K562 (cell line): Measurements from ENCODE around the gene ZNF831. TPM values are rescaled to one million over a fixed set of nuclear protein-coding genes. Genes with fewer than 3 reads are reported as not detected.

ENCODE experiments used
- ATAC-seq: fragments of 200-7000 bp; cut with Tn5 transposase; 3 replicates; pipeline ENCODE4 v1.9.1; 2020; ENCODE audit warnings: moderate library complexity
- BruUV-seq: library from RNA; stranded (reverse); fragments of 400-500 nt; replicated peaks from 2 replicates; lab custom pipeline; 2021; lab: Mats Ljungman, UMichigan
- CTCF ChIA-PET: fragments of 300-600 bp; formaldehyde crosslinking; extraction: SDS; loops from one replicate; lab custom pipeline; 2021; ENCODE audit warnings: low intra/inter-chr PET ratio; lab: Yijun Ruan, JAX
- POLR2A ChIA-PET: fragments of 300-600, 350-650 bp; sonication (Branson Sonifier 250); formaldehyde crosslinking; extraction: SDS; loops from one replicate; lab custom pipeline; 2021; ENCODE audit warnings: antibody characterized with exemption, inconsistent platforms; lab: Yijun Ruan, JAX
- DNase-seq, 4 experiments: peaks; one replicate each; pipeline versions ENCODE4 v3.0.0 to v3.0.0-alpha.2; 2011 to 2018; ENCODE audit warnings: low spot score in 3 of 4, mixed read lengths in 3 of 4; ENCODE audit errors: extremely low read depth in 1 of 4
- FAIRE-seq: peaks from 2 replicates; lab custom pipeline; 2011; peaks lifted over from hg19 to GRCh38; lab: Jason Lieb, UNC
- H2AFZ ChIP-seq: 2 replicates; pipeline ENCODE4 v1.6.0; 2011; ENCODE audit warnings: low read depth, low read length, control low read depth, inconsistent platforms
- H3K27ac ChIP-seq: fragments of 200-600 bp; 3 replicates; pipeline ENCODE4 v1.8.0; 2011; ENCODE audit warnings: low read depth, mild to moderate bottlenecking, control low read depth, inconsistent platforms, low read length, moderate library complexity, mixed read lengths; ENCODE audit errors: extremely low read depth
- H3K27me3 ChIP-seq, 2 experiments: fragments of 300-600 bp in 1 of 2; 2 replicates in 1 of 2; 3 replicates in 1 of 2; pipeline versions ENCODE4 v1.6.0 to v1.8.0; 2011; ENCODE audit warnings: inconsistent platforms in 2 of 2, low read length in 2 of 2, mild to moderate bottlenecking in 1 of 2, mixed read lengths in 1 of 2, moderate library complexity in 1 of 2; ENCODE audit not compliant: control insufficient read depth in 2 of 2, insufficient read depth in 2 of 2
- H3K36me3 ChIP-seq: fragments of 300-600 bp; 3 replicates; pipeline ENCODE4 v1.8.0; 2011; ENCODE audit warnings: mild to moderate bottlenecking, low read length, inconsistent platforms; ENCODE audit not compliant: control insufficient read depth, insufficient read depth
- H3K4me1 ChIP-seq, 2 experiments: fragments of 200-600 bp in 1 of 2; replicated peaks in 1 of 2; 2 replicates in 1 of 2; 3 replicates in 1 of 2; pipeline versions ENCODE4 v1.5.1 to v1.8.0; 2011; ENCODE audit warnings: inconsistent platforms in 2 of 2, low read length in 2 of 2, mild to moderate bottlenecking in 1 of 2, mixed read lengths in 1 of 2, moderate library complexity in 1 of 2; ENCODE audit not compliant: control insufficient read depth in 2 of 2, insufficient read depth in 2 of 2
- H3K4me2 ChIP-seq: 2 replicates; pipeline ENCODE4 v1.6.1; 2011; ENCODE audit warnings: low read length, control low read depth, inconsistent platforms, mixed read lengths; ENCODE audit not compliant: insufficient read depth
- H3K4me3 ChIP-seq: fragments of 200-600 bp; sonication (generic), shearing (Covaris generic); 2 replicates; pipeline ENCODE4 v1.5.1; 2016; ENCODE audit warnings: control low read depth, inconsistent platforms
- H3K79me2 ChIP-seq: fragments of 200-600 bp; 3 replicates; pipeline ENCODE4 v1.8.0; 2011; ENCODE audit warnings: low read length, inconsistent platforms; ENCODE audit not compliant: control insufficient read depth, insufficient read depth
- H3K9ac ChIP-seq, 2 experiments: 2 replicates each; pipeline versions ENCODE4 v1.6.0 to v1.6.1; 2011; ENCODE audit warnings: low read depth in 2 of 2, low read length in 2 of 2, control low read depth in 1 of 2, inconsistent platforms in 1 of 2, mild to moderate bottlenecking in 1 of 2, mixed read lengths in 1 of 2; ENCODE audit not compliant: insufficient read depth in 1 of 2
- H3K9me1 ChIP-seq: one replicate; pipeline ENCODE4 v1.6.0; 2011; ENCODE audit warnings: inconsistent platforms, mild to moderate bottlenecking, low read length, moderate library complexity; ENCODE audit not compliant: control insufficient read depth, insufficient read depth
- H3K9me3 ChIP-seq: replicated peaks from 2 replicates; pipeline ENCODE4 v1.5.1; 2011; ENCODE audit warnings: low read depth, low read length, inconsistent platforms; ENCODE audit not compliant: control insufficient read depth, insufficient read depth
- H4K20me1 ChIP-seq: replicated peaks from 2 replicates; pipeline ENCODE4 v1.6.1; 2011; ENCODE audit warnings: low read length, inconsistent platforms, mixed read lengths; ENCODE audit not compliant: control insufficient read depth, insufficient read depth
- ATF6 ChIP-seq: sonication (generic); formaldehyde crosslinking; IDR thresholded peaks from 2 replicates; pipeline ENCODE4 v1.4.0; 2020; ENCODE audit warnings: mild to moderate bottlenecking, missing genetic modification reagents
- CHD4 ChIP-seq: fragments of 200-600 bp; sonication (generic); IDR thresholded peaks from 3 replicates; pipeline ENCODE4 v1.6.1; 2012; ENCODE audit warnings: low read depth, mild to moderate bottlenecking, mixed read lengths, low read length, inconsistent platforms; ENCODE audit not compliant: insufficient read depth, insufficient replicate concordance, poor library complexity, severe bottlenecking
- E2F3 ChIP-seq: fragments of 250-450 bp; sonication (Bioruptor Pico); IDR thresholded peaks from 2 replicates; pipeline ENCODE4 v1.4.0; 2020; ENCODE audit warnings: mild to moderate bottlenecking
- GATA2 ChIP-seq: sonication (generic); formaldehyde crosslinking; IDR thresholded peaks from 2 replicates; pipeline ENCODE4 v1.4.0; 2020; ENCODE audit warnings: mild to moderate bottlenecking, missing genetic modification reagents
- IRF9 ChIP-seq: fragments of 450-650 bp; IDR thresholded peaks from 2 replicates; pipeline ENCODE4 v1.6.1; 2016; ENCODE audit warnings: missing biosample characterization, missing genetic modification characterization
- NFATC3 ChIP-seq: fragments of 450-650 bp; IDR thresholded peaks from 2 replicates; pipeline ENCODE4 v1.6.1; 2017; ENCODE audit warnings: mild to moderate bottlenecking
- PATZ1 ChIP-seq: fragments of 250-450 bp; sonication (Bioruptor Pico); IDR thresholded peaks from 2 replicates; pipeline ENCODE4 v1.5.0; 2020; ENCODE audit warnings: mild to moderate bottlenecking, borderline replicate concordance
- POLR2AphosphoS5 ChIP-seq: IDR thresholded peaks from 2 replicates; pipeline ENCODE4 v1.6.1; 2011; ENCODE audit warnings: mild to moderate bottlenecking, low read depth, low read length, moderate library complexity; ENCODE audit not compliant: control insufficient read depth, insufficient read depth
- TRIM24 ChIP-seq, 2 experiments: fragments of 450-650 bp; IDR thresholded peaks; 2 replicates each; pipeline ENCODE4 v1.6.1; 2016
- VEZF1 ChIP-seq: fragments of 200-800 bp; sonication (Bioruptor generic); IDR thresholded peaks from 2 replicates; pipeline ENCODE4 v1.6.1; 2017; ENCODE audit warnings: missing genetic modification characterization, missing compliant biosample characterization
- WHSC1 ChIP-seq: IDR thresholded peaks from one replicate; pipeline ENCODE4 v1.6.1; 2012; ENCODE audit warnings: low read length, control low read depth, inconsistent platforms
- WGBS: fragments of 100-300 bp; shearing (Covaris generic); methylation state at CpG from one replicate; pipeline ENCODE4 v1.1.6; 2016; ENCODE audit warnings: low coverage, mixed read lengths; ENCODE audit not compliant: insufficient coverage; ENCODE audit errors: missing lambda C conversion rate; 5-methylcytosine and 5-hydroxymethylcytosine counted together
- in situ Hi-C: fragments of 300-500 bp; cut with MboI; formaldehyde crosslinking; loops from 4 replicates; pipeline ENCODE4 v1.15.0; 2018; ENCODE audit warnings: inconsistent platforms, mixed read lengths
- intact Hi-C: fragments of 100-400 bp; cut with micrococcal nuclease; formaldehyde crosslinking; loops from 2 replicates; pipeline ENCODE4 v1.14.2; 2022
- polyA plus RNA-seq, 8 experiments: library from polyadenylated mRNA; depleted of rRNA in 4 of 8; stranded (reverse) in 5 of 8; unstranded in 3 of 8; fragments of >200 nt; fragmentation: Nextera tagmentation in 2 of 8; fragmentation: Illumina TruSeq in 1 of 8; extraction: Ambion mirVana in 2 of 8; extraction: Trizol in 1 of 8; gene quantifications; 2 replicates each; pipeline versions ENCODE4 v1.2.1 to v1.2.3, GENCODE V29; 2011 to 2014; ENCODE audit warnings: inconsistent platforms in 1 of 8, missing spikeins in 1 of 8
- total RNA-seq, 7 experiments: library from RNA; depleted of rRNA in 6 of 7; stranded (reverse); fragments of >200 nt in 6 of 7; fragmentation: Illumina TruSeq in 2 of 7; extraction: Trizol in 2 of 7; gene quantifications; 2 replicates each; pipeline versions ENCODE4 v1.2.1 to v1.2.3, GENCODE V29; 2011 to 2021; ENCODE audit warnings: low replicate concordance in 1 of 7

ZNF831 gene
- total and polyA plus RNA-seq, 9 of the 15 experiments (the other 6 are each of a cell fraction or from before 2014, with no cell fraction given) = not detected

- TF ChIP-seq CHD4 = no peak
- no peak for TF ChIP-seq NFATC3
- no peak for TF ChIP-seq ATF6
- TF ChIP-seq GATA2 (CRISPR knock-in tag) = no peak
These were observed 55.6 kb downstream of the ZNF831 start (continued) for GRCh38 chr20:59219211-59219610.

GRCh38 chr20:59220161-59220560 is 56.5 kb downstream of the ZNF831 start:
- intact Hi-C loops = loop anchor here (5.0 kb wide), 1 partner anchor 187 kb away; no protein-coding TSS in a partner anchor
- 1% methylated on average over 5 of the region's 5 CpGs for WGBS
- CTCF ChIA-PET = interaction anchor here (5.1 kb wide), 1 partner anchor 351 kb away, joined by 59 read pairs; no protein-coding TSS in a partner anchor
- Histone ChIP-seq H3K27me3 (peaks cover 29 to 40% of the 10 kb centered on the region in 2 experiments), H3K9me1 (no peaks in the 10 kb centered on the region), H3K27ac (no peak overlapping the region), H3K4me2 (no peak overlapping the region), H3K9me3 (no peaks in the 10 kb centered on the region), H4K20me1 (peaks cover 5% of the 10 kb centered on the region; the same call in 1 of the 2 replicates), H3K36me3 (no peaks in the 10 kb centered on the region), H3K4me3 (no peak overlapping the region), H2AFZ (no peak overlapping the region), H3K9ac (no peak overlapping the region), H3K4me1 (peaks cover 0 to 9% of the 10 kb centered on the region in 2 experiments; a peak in 2 of 5 replicates), H3K79me2 (no peaks in the 10 kb centered on the region)
- in situ Hi-C loops = loop anchor here (10.0 kb wide), 1 partner anchor 245 kb away; no protein-coding TSS in a partner anchor
- no peak for ATAC-seq
- no TSS peak for BruUV-seq
- DNase-seq = no peak
- no peak for FAIRE-seq
- POLR2A ChIA-PET = no interaction called here
- no peak for TF ChIP-seq IRF9 (tag)
- no peak for TF ChIP-seq VEZF1
- TF ChIP-seq WHSC1 = no peak
- TF ChIP-seq TRIM24 (IDR thresholded peaks at IDR 0.05) = no peak
- no peak for TF ChIP-seq PATZ1 (CRISPR knock-in tag)
- TF ChIP-seq POLR2AphosphoS5 = no peak
- TF ChIP-seq E2F3 (CRISPR knock-in tag) = no peak
